HEK293T (cell line): ENCODE measurements around the gene IL22RA2.

Source experiments
- CTCF ChIA-PET: fragments of 350-600 bp; formaldehyde crosslinking; extraction: SDS; loops from one replicate; lab custom pipeline; 2021; ENCODE audit warnings: antibody characterized with exemption, inconsistent platforms; lab: Yijun Ruan, JAX
- POLR2A ChIA-PET: fragments of 350-600 bp; formaldehyde crosslinking; extraction: SDS; loops from one replicate; lab custom pipeline; 2020; ENCODE audit warnings: antibody characterized with exemption, inconsistent platforms; lab: Yijun Ruan, JAX
- DNase-seq: peaks from one replicate; pipeline ENCODE4 v3.0.0; 2012; ENCODE audit warnings: mixed read lengths; ENCODE audit errors: extremely low spot score
- ARNT ChIP-seq: fragments of 450-650 bp; IDR thresholded peaks from 2 replicates; pipeline ENCODE4 v1.6.1; 2017; ENCODE audit warnings: mild to moderate bottlenecking
- BHLHE40 ChIP-seq: fragments of 450-650 bp; IDR thresholded peaks from 2 replicates; pipeline ENCODE4 v1.6.1; 2016; ENCODE audit warnings: mild to moderate bottlenecking, moderate library complexity, borderline replicate concordance
- CTBP1 ChIP-seq: fragments of 450-650 bp; IDR thresholded peaks from 2 replicates; pipeline ENCODE4 v1.6.1; 2016; ENCODE audit warnings: borderline replicate concordance
- ELF4 ChIP-seq: fragments of 450-650 bp; IDR thresholded peaks from 2 replicates; pipeline ENCODE4 v1.6.1; 2017; ENCODE audit warnings: antibody characterized with exemption
- FOXA1 ChIP-seq: fragments of 450-650 bp; IDR thresholded peaks from 2 replicates; pipeline ENCODE4 v1.6.1; 2016; ENCODE audit warnings: mild to moderate bottlenecking
- FOXK2 ChIP-seq: fragments of 450-650 bp; IDR thresholded peaks from 2 replicates; pipeline ENCODE4 v1.6.1; 2016; ENCODE audit warnings: mild to moderate bottlenecking
- FOXM1 ChIP-seq: fragments of 450-650 bp; IDR thresholded peaks from 2 replicates; pipeline ENCODE4 v1.6.1; 2017; ENCODE audit warnings: mild to moderate bottlenecking, borderline replicate concordance
- HDGF ChIP-seq: fragments of 450-650 bp; IDR thresholded peaks from 2 replicates; pipeline ENCODE4 v1.6.1; 2017; ENCODE audit warnings: antibody characterized with exemption, borderline replicate concordance
- L3MBTL2 ChIP-seq: fragments of 450-650 bp; conservative IDR thresholded peaks from 2 replicates; pipeline ENCODE4 v1.6.1; 2016; ENCODE audit warnings: mild to moderate bottlenecking
- LEF1 ChIP-seq: fragments of 450-650 bp; IDR thresholded peaks from 2 replicates; pipeline ENCODE4 v1.6.1; 2017; ENCODE audit warnings: mild to moderate bottlenecking, borderline replicate concordance
- NFRKB ChIP-seq: fragments of 450-650 bp; IDR thresholded peaks from 2 replicates; pipeline ENCODE4 v1.6.1; 2016; ENCODE audit warnings: mild to moderate bottlenecking, moderate library complexity
- SP1 ChIP-seq: fragments of 450-650 bp; IDR thresholded peaks from 2 replicates; pipeline ENCODE4 v1.6.1; 2017
- SUZ12 ChIP-seq: fragments of 450-650 bp; IDR thresholded peaks from 2 replicates; pipeline ENCODE4 v1.6.1; 2016; ENCODE audit warnings: mild to moderate bottlenecking
- TARDBP ChIP-seq: fragments of 450-650 bp; IDR thresholded peaks from 2 replicates; pipeline ENCODE4 v1.6.1; 2016
- ZNF384 ChIP-seq: fragments of 450-650 bp; IDR thresholded peaks from 2 replicates; pipeline ENCODE4 v1.6.1; 2016
- TF ChIP-seq, protein P1 (sequence below): fragments of 450-650 bp; IDR thresholded peaks from 2 replicates; pipeline ENCODE4 v1.6.1; 2016

The IL22RA2 gene

DNA sequence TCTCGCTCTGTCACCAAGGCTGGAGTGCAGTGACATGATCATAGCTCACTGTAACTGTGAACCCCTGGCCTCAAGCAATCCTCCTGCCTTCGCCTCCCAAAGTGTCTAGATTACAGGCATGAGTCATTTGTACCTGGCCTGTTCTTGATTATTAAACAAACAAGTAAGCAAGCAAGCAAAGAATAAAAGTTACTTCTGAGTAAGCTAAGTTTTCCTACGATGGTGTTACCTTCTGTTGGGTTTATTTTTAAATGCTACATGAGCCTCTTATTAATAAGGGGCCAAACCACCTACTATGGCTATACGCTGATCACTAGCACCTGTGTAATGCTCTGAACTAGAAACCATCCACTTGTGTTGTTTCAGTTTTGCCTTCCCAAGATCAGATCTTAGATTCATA, 50.8 kb downstream of the IL22RA2 start:
- ChIA-PET CTCF (no interaction called here), POLR2A (no interaction called here)
- DNase-seq, result no peak
- TF ChIP-seq ARNT, result no peak
- no peak for TF ChIP-seq CTBP1
- no peak for TF ChIP-seq SUZ12
- TF ChIP-seq ELF4, result no peak
- no peak for TF ChIP-seq FOXA1
- no peak for TF ChIP-seq HDGF
- TF ChIP-seq ZNF384, result no peak
- TF ChIP-seq FOXM1, result no peak
- TF ChIP-seq L3MBTL2, result no peak
- no peak for TF ChIP-seq FOXK2
- no peak for TF ChIP-seq NFRKB
- no peak for TF ChIP-seq BHLHE40
- TF ChIP-seq, protein P1, sequence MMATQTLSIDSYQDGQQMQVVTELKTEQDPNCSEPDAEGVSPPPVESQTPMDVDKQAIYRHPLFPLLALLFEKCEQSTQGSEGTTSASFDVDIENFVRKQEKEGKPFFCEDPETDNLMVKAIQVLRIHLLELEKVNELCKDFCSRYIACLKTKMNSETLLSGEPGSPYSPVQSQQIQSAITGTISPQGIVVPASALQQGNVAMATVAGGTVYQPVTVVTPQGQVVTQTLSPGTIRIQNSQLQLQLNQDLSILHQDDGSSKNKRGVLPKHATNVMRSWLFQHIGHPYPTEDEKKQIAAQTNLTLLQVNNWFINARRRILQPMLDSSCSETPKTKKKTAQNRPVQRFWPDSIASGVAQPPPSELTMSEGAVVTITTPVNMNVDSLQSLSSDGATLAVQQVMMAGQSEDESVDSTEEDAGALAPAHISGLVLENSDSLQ, result no peak

DNA sequence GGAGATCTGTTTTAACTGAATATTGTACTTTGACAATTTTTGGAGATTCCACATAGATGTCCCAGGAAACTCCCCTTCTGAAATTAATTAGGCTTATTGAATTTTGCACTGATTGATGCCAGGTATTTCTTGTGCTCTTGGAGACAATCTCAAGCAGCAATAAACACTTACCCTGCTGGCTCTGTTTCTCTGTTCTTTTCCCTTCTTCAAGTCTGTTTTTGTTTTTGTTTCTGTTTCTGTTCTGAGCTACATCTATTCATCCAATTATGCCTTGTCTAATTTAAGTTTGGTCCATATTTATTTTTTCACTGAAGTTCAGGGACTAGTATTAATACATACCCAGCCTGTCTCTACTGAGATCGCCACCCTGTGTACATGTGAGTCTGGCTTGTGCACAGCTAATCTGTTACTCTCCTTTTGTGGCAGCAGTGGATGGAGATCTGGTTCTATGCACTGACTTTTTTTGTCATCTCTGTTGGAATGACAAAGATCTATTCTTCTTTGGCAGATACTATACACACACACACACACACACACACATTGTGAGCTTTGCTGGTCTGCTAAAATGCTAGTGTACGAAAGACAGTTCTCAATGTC, 51.9 kb downstream of the IL22RA2 start:
- CTCF ChIA-PET, result no interaction called here
- no peak for DNase-seq
- TF ChIP-seq, protein P1, result no peak
- TF ChIP-seq TARDBP, result no peak
- TF ChIP-seq FOXM1, result no peak
- TF ChIP-seq SP1, result no peak
- no peak for TF ChIP-seq CTBP1
- no peak for TF ChIP-seq L3MBTL2
- TF ChIP-seq ZNF384, result no peak
- POLR2A ChIA-PET, result no interaction called here

DNA sequence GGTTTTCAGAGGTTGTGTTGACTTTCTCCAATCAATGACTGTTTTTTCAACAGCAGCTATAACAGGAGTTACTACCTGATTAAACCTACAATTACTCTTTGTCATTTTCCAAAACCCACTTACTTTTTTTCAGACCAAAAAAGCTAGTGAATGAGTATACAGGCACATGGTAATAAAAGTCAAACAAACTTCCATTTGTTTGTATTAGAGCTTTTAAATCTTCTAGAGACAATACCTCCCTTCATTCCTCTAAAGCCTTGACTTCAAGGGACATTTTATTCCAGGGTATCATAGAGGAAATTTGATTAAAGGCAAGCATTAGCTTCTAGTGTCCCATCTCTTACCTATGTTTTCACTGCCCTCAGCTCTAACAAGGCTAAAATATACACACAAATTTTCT, 52.7 kb downstream of the IL22RA2 start:
- ChIA-PET POLR2A (no interaction called here), CTCF (no interaction called here)
- no peak for DNase-seq
- TF ChIP-seq FOXK2 (no peak), LEF1 (no peak)

DNA sequence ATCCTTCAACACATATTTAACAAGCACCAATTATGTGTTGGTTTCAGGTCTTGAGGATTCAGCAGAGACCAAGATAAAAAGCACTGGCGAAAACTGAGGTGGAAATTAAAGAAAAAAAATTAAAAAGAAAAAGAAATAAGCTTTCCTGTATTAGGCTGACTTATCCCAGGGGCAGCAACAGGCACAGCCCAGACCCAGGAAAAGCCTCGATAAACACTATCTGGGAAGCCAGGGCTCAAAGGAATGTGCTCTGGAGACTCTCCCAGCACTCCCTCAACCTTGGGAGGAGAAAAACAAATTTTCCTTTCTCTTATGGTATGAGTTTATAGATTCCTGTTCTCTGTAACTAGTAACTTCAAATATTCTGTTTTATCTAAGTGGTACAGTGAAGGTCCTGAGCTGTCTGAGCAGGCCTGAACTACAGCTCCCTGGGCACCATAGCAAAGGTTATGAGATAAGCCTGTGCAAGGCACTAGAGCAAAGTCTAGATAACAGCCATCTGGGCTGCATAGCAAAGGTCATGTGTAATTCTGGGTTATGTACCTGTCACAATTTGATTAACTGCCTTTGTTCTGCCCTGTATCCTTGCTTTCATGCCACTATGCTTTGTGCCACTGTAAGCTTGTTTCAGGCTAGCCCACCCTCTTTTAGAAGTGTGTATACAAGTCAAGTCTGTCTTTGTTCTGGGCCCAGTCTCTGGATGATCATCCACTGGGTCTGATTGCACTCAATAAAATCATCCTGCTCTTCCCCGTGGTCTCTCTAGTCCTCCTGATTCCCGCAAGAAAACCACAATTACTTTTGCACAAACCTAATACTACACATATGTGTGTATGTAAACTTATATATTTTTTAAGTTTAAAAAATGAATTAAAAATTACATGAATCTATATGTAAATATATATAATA, 54.0 kb downstream of the IL22RA2 start:
- CTCF ChIA-PET, result no interaction called here
- TF ChIP-seq SUZ12 (no peak), SP1 (no peak), NFRKB (no peak), ZNF384 (no peak), TARDBP (no peak), BHLHE40 (no peak), FOXA1 (no peak), HDGF (no peak), FOXM1 (no peak), ARNT (no peak), LEF1 (no peak), FOXK2 (no peak), CTBP1 (no peak), L3MBTL2 (no peak), ELF4 (no peak)
- TF ChIP-seq, protein P1, result no peak
- DNase-seq, result no peak
- POLR2A ChIA-PET, result no interaction called here

DNA sequence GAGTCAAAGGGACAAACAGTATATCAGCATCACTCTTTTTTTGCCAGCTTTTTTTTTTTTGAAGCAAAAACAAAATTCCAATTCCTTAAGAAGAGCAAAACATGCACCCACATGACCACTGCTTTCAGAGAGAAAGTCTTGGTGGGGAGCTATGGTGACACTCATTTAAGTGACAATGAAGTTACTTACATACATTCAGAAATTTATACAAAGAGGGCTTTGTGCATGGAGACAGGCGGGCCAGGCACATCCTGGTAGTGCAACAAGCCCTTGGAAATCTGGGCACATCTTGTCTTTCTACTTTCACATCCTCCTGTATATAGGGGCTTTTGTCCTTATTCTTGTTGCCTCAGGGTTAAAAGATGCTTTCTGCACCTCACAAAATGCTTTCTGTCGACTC, 55.9 kb downstream of the IL22RA2 start:
- DNase-seq, result no peak
- TF ChIP-seq FOXK2, result no peak
- CTCF ChIA-PET, result no interaction called here
- POLR2A ChIA-PET, result no interaction called here

DNA sequence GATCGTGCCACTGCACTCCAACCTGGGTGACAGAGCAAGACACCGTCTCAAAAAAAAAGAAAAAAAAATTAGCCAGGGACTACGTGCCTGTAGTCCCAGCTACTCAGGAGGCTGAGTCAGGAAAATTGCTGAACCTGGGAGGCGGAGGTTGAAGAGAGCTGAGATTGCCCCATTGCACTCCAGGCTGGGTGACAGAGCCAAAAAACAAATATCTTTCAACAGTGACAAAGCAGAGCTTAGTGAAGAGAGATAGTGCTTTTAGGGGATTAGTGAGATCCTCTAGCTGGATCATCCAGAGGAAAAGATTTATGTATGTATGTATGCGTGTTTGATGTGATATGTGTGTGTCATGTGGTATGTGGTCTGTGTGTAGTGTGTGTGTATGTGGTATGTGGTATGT, 56.6 kb downstream of the IL22RA2 start:
- no peak for TF ChIP-seq ZNF384
- TF ChIP-seq, protein P1, result no peak
- TF ChIP-seq LEF1, result no peak
- TF ChIP-seq HDGF, result no peak
- TF ChIP-seq FOXK2, result no peak
- TF ChIP-seq FOXA1, result no peak
- no peak for TF ChIP-seq SP1
- no peak for TF ChIP-seq FOXM1
- no peak for TF ChIP-seq BHLHE40
- TF ChIP-seq ARNT, result no peak
- no peak for TF ChIP-seq L3MBTL2
- TF ChIP-seq TARDBP, result no peak
- TF ChIP-seq SUZ12, result no peak
- no peak for TF ChIP-seq NFRKB
- TF ChIP-seq ELF4, result no peak
- no peak for TF ChIP-seq CTBP1
- no peak for DNase-seq
- CTCF ChIA-PET, result no interaction called here
- POLR2A ChIA-PET, result no interaction called here
